Spleen (tissue), 11 donors: Measurements from ENCODE around the gene TCOF1. TPM values are rescaled to one million over a fixed set of nuclear protein-coding genes. Genes with fewer than 3 reads are reported as not detected.

Experiments used
- DNase-seq: peaks from one replicate; pipeline ENCODE4 v3.0.0-alpha.2; 2020
- H3K27ac ChIP-seq, 8 donors: fragments of 200-600 bp; sonication (generic) in 7 of 8; 1 replicate in 4 of 8; 2 replicates in 4 of 8; pipeline versions ENCODE4 v1.5.0 to v1.8.0; 2016 to 2021; ENCODE audit warnings: inconsistent platforms in 4 of 8, mild to moderate bottlenecking in 4 of 8, moderate library complexity in 1 of 8
- H3K27me3 ChIP-seq, 7 donors: fragments of 200-600 bp; sonication (generic) in 6 of 7; replicated peaks in 1 of 7; 1 replicate in 4 of 7; 2 replicates in 3 of 7; pipeline versions ENCODE4 v1.5.0 to v1.8.0; 2016 to 2021; ENCODE audit warnings: inconsistent platforms in 3 of 7, mild to moderate bottlenecking in 1 of 7
- H3K36me3 ChIP-seq, 6 donors: fragments of 200-600 bp; sonication (generic) in 5 of 6; 1 replicate in 4 of 6; 2 replicates in 2 of 6; pipeline versions ENCODE4 v1.5.0 to v1.8.0; 2016 to 2021; ENCODE audit warnings: inconsistent platforms in 2 of 6
- H3K4me1 ChIP-seq, 6 donors: fragments of 200-600 bp; sonication (generic) in 5 of 6; 1 replicate in 3 of 6; 2 replicates in 3 of 6; pipeline versions ENCODE4 v1.5.0 to v1.8.0; 2016 to 2021; ENCODE audit warnings: inconsistent platforms in 3 of 6
- H3K4me3 ChIP-seq, 8 donors: fragments of 200-600 bp; sonication (generic) in 7 of 8; 1 replicate in 4 of 8; 2 replicates in 4 of 8; pipeline versions ENCODE4 v1.5.0 to v1.8.0; 2016 to 2021; ENCODE audit warnings: inconsistent platforms in 4 of 8, mild to moderate bottlenecking in 4 of 8, moderate library complexity in 2 of 8
- H3K9me3 ChIP-seq, 8 donors: fragments of 200-600 bp; sonication (generic) in 7 of 8; 1 replicate in 4 of 8; 2 replicates in 4 of 8; pipeline versions ENCODE4 v1.5.0 to v1.8.0; 2016 to 2021; ENCODE audit warnings: inconsistent platforms in 4 of 8
- POLR2A ChIP-seq, 3 donors: fragments of 450-650 bp; IDR thresholded peaks; one replicate each; pipeline ENCODE4 v1.5.1; 2017; ENCODE audit warnings: antibody characterized with exemption in 3 of 3, mild to moderate bottlenecking in 1 of 3
- POLR2AphosphoS5 ChIP-seq, 3 donors: sonication (generic); formaldehyde crosslinking; IDR thresholded peaks; one replicate each; pipeline ENCODE4 v1.5.1; 2017; ENCODE audit warnings: antibody characterized with exemption in 3 of 3
- WGBS, 5 donors: extraction: QIAGEN DNeasy Blood & Tissue Kit in 3 of 5; methylation state at CpG; one replicate each; pipeline versions ENCODE4 v1.1.5 to v1.1.7; 2013 to 2018; 5-methylcytosine and 5-hydroxymethylcytosine counted together
- intact Hi-C: fragments of 100-400 bp; cut with DNase I; formaldehyde crosslinking; loops from one replicate; pipeline ENCODE4 v1.15.0; 2023; ENCODE audit warnings: low total_unique reads
- polyA plus RNA-seq, 3 donors: library from polyadenylated mRNA; stranded (reverse); fragments of 200-250 nt; gene quantifications; one replicate each; pipeline ENCODE4 v1.2.1, GENCODE V29; 2013
- total RNA-seq, 7 donors: library from RNA; depleted of rRNA in 3 of 7; stranded (reverse); fragments of >200 nt in 3 of 7; fragmentation: NEBNext Ultra II Directional in 4 of 7; extraction: Animal tissue kit (Norgen Biotek cat#: 25700) in 4 of 7; gene quantifications; one replicate each; pipeline versions ENCODE4 v1.1.0 to v1.2.1, GENCODE V29; 2016 to 2021
- TF ChIP-seq, protein P1 (sequence below), 11 experiments: fragments of 200-600 bp in 7 of 11; fragments of 450-650 bp in 4 of 11; sonication (generic) in 4 of 11; IDR thresholded peaks in 8 of 11; conservative IDR thresholded peaks in 3 of 11; 1 replicate in 7 of 11; 2 replicates in 4 of 11; pipeline versions ENCODE4 v1.4.0 to v1.8.0; 2016 to 2021; ENCODE audit warnings: antibody characterized with exemption in 11 of 11, inconsistent platforms in 4 of 11, mild to moderate bottlenecking in 1 of 11
- donor health status: healthy with polysubstance abuse.
- donor health status: DM: no; HTN: no; CAD: no; lungs with moderate emphysema.
- donor health status: DM: no; HTN: no; CAD: no.
- donor health status: Bipolar disorder and iron deficiency.
- donor health status: healthy.
- donor health status: DM: no; HTN: no; CAD: no.
- donor health status: DM: yes; HTN: yes; CAD: no.

Gene TCOF1
- total and polyA plus RNA-seq, 10 donors: 15.3 to 44.3 (median 33.0) TPM

DNA sequence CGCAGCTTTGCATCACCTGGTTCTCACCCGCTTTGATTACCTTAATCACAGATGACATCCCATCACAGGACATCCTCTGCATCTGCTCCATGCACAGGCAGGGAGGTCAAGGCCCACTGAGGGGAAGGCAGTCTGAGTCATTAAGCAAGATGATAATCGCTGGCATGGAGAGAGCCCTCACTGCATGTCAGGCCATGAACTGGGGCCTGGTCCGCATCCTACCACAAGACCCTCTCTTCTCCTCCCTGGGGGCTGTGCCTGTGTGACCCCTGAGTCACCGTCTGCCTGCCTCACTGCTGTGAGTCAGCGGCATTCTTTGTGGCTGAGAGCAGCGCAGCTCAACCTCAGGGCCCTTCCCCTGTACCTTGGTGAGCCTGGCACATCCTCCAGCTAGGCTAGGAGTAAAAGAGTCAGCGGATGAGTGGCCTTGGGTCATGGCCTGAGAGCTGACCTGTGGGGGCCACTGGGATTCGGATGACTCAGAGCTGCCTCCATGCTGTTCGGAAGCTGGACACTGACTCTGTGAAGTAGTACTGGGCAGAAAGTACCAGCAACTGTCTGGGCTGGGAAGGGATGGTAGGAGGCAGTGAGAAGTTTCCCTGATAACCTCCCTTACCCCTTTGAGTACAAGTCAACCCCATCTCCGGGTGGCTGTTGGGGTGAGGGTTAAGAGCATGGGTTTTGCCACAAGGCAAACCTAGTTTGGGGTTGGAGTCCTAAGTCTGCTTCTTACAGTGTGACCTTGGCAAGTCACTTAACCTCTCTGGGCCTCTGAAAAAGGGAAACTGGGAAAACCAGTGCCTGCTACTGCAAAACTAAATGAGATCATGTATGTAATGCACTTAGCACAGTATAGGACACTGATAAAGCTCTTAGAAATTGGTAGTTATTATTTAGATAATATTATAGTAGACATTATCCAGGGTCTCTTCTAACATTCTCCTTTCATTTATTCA lies 40.2 kb upstream of the TCOF1 start:
- no peak for DNase-seq
- intact Hi-C loops: no loop called here
- peaks cover 0 to 7% (median 0%) of the 10 kb centered on the region in 6 donors for H3K4me1 ChIP-seq
- TF ChIP-seq POLR2AphosphoS5 (IDR thresholded peaks at IDR 0.05) (peak in 1 of 3 donors; percentile 24), POLR2A (IDR thresholded peaks at IDR 0.05) (no peak)
- TF ChIP-seq, protein P1, sequence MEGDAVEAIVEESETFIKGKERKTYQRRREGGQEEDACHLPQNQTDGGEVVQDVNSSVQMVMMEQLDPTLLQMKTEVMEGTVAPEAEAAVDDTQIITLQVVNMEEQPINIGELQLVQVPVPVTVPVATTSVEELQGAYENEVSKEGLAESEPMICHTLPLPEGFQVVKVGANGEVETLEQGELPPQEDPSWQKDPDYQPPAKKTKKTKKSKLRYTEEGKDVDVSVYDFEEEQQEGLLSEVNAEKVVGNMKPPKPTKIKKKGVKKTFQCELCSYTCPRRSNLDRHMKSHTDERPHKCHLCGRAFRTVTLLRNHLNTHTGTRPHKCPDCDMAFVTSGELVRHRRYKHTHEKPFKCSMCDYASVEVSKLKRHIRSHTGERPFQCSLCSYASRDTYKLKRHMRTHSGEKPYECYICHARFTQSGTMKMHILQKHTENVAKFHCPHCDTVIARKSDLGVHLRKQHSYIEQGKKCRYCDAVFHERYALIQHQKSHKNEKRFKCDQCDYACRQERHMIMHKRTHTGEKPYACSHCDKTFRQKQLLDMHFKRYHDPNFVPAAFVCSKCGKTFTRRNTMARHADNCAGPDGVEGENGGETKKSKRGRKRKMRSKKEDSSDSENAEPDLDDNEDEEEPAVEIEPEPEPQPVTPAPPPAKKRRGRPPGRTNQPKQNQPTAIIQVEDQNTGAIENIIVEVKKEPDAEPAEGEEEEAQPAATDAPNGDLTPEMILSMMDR (IDR thresholded peaks at IDR 0.05 in 8 of 11, conservative IDR thresholded peaks at IDR 0.05 in 3 of 11): no peak
- no peak overlapping the region for H3K27ac ChIP-seq
- no peaks in the 10 kb centered on the region for H3K9me3 ChIP-seq
- no peak overlapping the region for H3K4me3 ChIP-seq
- H3K36me3 ChIP-seq: no peaks in the 10 kb centered on the region
- H3K27me3 ChIP-seq: no peaks in the 10 kb centered on the region
- WGBS, 5 donors: 77 to 87% (median 80%) methylated on average over 11 of the region's 11 CpGs

DNA sequence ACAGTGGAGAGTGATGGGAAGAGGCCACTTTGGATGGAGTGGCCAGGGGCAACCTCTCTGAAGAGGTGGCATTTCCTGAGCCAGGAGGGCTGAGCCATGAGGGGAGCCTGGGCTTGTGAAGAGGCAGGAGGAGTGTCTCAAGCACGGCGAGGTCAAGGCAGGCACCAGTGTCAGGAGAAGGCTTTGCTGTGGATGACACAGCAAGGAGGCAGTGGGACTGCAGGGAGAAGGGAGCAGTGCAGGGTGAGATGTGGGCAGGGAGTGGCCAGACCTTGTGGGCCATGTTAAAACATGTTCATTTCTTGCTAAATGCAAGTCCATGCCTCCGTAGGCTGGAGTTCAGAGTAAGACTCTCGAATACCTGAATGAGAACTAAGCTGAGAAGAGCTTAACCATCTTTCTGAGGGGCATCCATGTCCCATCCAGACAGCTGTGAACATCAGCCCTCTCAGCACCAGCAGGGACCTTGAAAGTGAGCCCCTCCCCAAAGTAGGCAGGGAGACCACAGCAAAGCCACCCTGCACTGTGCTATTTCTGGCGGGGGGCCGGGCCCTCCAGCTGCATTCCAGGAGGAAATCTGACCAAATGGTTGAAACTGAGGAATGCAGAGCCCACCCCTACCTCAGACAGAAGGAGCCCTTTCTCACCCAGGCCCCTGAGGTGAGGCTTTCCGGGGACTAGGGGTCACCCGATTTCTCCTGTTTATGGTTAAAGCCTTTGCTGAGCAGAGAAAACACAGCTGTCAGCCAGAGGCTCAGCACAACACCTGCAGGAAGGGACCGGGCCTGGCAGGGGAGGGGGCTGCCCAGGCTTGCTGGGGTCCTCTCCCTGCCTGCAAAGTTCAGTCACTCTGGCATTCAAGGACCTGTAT lies 38.6 kb upstream of the TCOF1 start:
- H3K4me1 ChIP-seq: peaks cover 0 to 7% (median 0%) of the 10 kb centered on the region in 6 donors
- H3K4me3 ChIP-seq: no peak overlapping the region
- intact Hi-C loops: no loop called here
- DNase-seq: no peak
- H3K27me3 ChIP-seq: no peaks in the 10 kb centered on the region
- TF ChIP-seq POLR2AphosphoS5 (IDR thresholded peaks at IDR 0.05) (no peak), POLR2A (IDR thresholded peaks at IDR 0.05) (no peak)
- TF ChIP-seq, protein P1 (IDR thresholded peaks at IDR 0.05 in 8 of 11, conservative IDR thresholded peaks at IDR 0.05 in 3 of 11): no peak
- H3K27ac ChIP-seq: no peak overlapping the region
- H3K36me3 ChIP-seq: no peaks in the 10 kb centered on the region
- H3K9me3 ChIP-seq: no peaks in the 10 kb centered on the region
- WGBS, 5 donors: 74 to 85% (median 76%) methylated on average over 8 to 9 of the region's 9 CpGs

DNA sequence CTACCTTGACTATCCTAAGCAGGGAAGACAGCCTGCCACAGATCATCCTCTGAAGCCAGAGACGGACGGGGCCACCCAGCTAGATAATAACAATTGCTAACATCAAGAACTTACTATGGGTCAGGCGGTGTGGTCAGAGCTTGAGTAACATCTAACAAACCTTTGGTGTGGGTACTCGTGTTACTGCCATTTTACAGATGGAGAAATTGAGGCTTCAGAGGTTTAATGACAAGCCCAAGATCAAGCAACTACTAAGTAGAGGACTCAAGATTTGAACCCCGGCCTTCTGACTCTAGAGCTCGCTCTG lies 38.1 kb upstream of the TCOF1 start:
- Histone ChIP-seq H3K27ac (no peak overlapping the region), H3K9me3 (no peaks in the 10 kb centered on the region), H3K4me1 (peaks cover 0 to 7% (median 0%) of the 10 kb centered on the region in 6 donors), H3K27me3 (no peaks in the 10 kb centered on the region), H3K4me3 (no peak overlapping the region), H3K36me3 (no peaks in the 10 kb centered on the region)
- no peak for TF ChIP-seq POLR2AphosphoS5 (IDR thresholded peaks at IDR 0.05)
- TF ChIP-seq, protein P1 (IDR thresholded peaks at IDR 0.05 in 8 of 11, conservative IDR thresholded peaks at IDR 0.05 in 3 of 11): no peak
- no peak for TF ChIP-seq POLR2A (IDR thresholded peaks at IDR 0.05)
- intact Hi-C loops: no loop called here
- DNase-seq: no peak
- 89 to 94% (median 93%) methylated on average over 6 of the region's 6 CpGs for WGBS, 5 donors
